GM12878 (cell line): ENCODE results near the gene AMOTL1. TPM values are rescaled to one million over a fixed set of nuclear protein-coding genes. Genes with fewer than 3 reads are reported as not detected.

ENCODE experiments used
- ATAC-seq: fragments of 200-7000 bp; cut with Tn5 transposase; 3 replicates; pipeline ENCODE4 v1.9.1; 2020; ENCODE audit warnings: mild to moderate bottlenecking, moderate library complexity
- BruUV-seq: library from RNA; stranded (reverse); fragments of 400-500 nt; replicated peaks from 2 replicates; lab custom pipeline; 2021; lab: Mats Ljungman, UMichigan
- CTCF ChIA-PET: fragments of 300-600 bp; sonication (Branson Sonifier 250); formaldehyde crosslinking; extraction: SDS; loops from one replicate; lab custom pipeline; 2021; ENCODE audit warnings: inconsistent platforms; lab: Yijun Ruan, JAX
- POLR2A ChIA-PET: fragments of 350-600 bp; formaldehyde crosslinking; extraction: SDS; loops from one replicate; lab custom pipeline; 2021; ENCODE audit warnings: inconsistent platforms; lab: Charles Lee
- RAD21 ChIA-PET: fragments of 300-600 bp; sonication (Branson Sonifier 250); formaldehyde crosslinking; loops from one replicate; lab custom pipeline; 2023; ENCODE audit warnings: antibody characterized with exemption; ENCODE audit not compliant: unreplicated experiment; lab: Charles Lee
- SMC1A ChIA-PET: fragments of 300-600 bp; sonication (Branson Sonifier 250); formaldehyde crosslinking; loops from one replicate; lab custom pipeline; 2023; ENCODE audit not compliant: unreplicated experiment, uncharacterized antibody; lab: Charles Lee
- DNase-seq: peaks from one replicate; pipeline ENCODE4 v3.0.0-alpha.2; 2011; ENCODE audit warnings: low read depth, low spot score
- FAIRE-seq: peaks from 3 replicates; lab custom pipeline; 2011; peaks lifted over from hg19 to GRCh38; lab: Jason Lieb, UNC
- H2AFZ ChIP-seq: 2 replicates; pipeline ENCODE4 v1.6.0; 2011; ENCODE audit warnings: low read depth, low read length, control low read depth; ENCODE audit not compliant: control insufficient read depth
- H3K27ac ChIP-seq: 2 replicates; pipeline ENCODE4 v1.5.1; 2011; ENCODE audit warnings: control low read depth; ENCODE audit not compliant: control insufficient read depth, insufficient read depth
- H3K27me3 ChIP-seq, 2 experiments: replicated peaks in 1 of 2; 2 replicates each; pipeline versions ENCODE4 v1.6.0 to v1.6.1; 2011; ENCODE audit warnings: low read length in 1 of 2; ENCODE audit not compliant: control insufficient read depth in 2 of 2, insufficient read depth in 2 of 2
- H3K36me3 ChIP-seq, 2 experiments: 2 replicates each; pipeline ENCODE4 v1.5.1; 2011; ENCODE audit warnings: low read length in 1 of 2; ENCODE audit not compliant: control insufficient read depth in 2 of 2, insufficient read depth in 2 of 2
- H3K4me1 ChIP-seq: 2 replicates; pipeline ENCODE4 v1.6.1; 2011; ENCODE audit warnings: mild to moderate bottlenecking, low read length, moderate library complexity, mixed read lengths; ENCODE audit not compliant: control insufficient read depth, insufficient read depth
- H3K4me2 ChIP-seq: 2 replicates; pipeline ENCODE4 v1.6.0; 2011; ENCODE audit warnings: control low read depth; ENCODE audit not compliant: control insufficient read depth, insufficient read depth
- H3K4me3 ChIP-seq: fragments of 200-600 bp; sonication (generic); 2 replicates; pipeline ENCODE4 v1.5.1; 2016
- H3K79me2 ChIP-seq: 2 replicates; pipeline ENCODE4 v1.6.0; 2011; ENCODE audit warnings: low read length; ENCODE audit not compliant: control insufficient read depth, insufficient read depth
- H3K9ac ChIP-seq: 2 replicates; pipeline ENCODE4 v1.8.0; 2011; ENCODE audit warnings: low read length, control low read depth, mixed read lengths; ENCODE audit not compliant: control insufficient read depth, insufficient read depth
- H3K9me3 ChIP-seq: replicated peaks from 3 replicates; pipeline ENCODE4 v1.5.1; 2011; ENCODE audit warnings: mild to moderate bottlenecking, low read length; ENCODE audit not compliant: control insufficient read depth, insufficient read depth
- H4K20me1 ChIP-seq: 2 replicates; pipeline ENCODE4 v1.6.0; 2011; ENCODE audit not compliant: control insufficient read depth, insufficient read depth
- CBFB ChIP-seq: IDR thresholded peaks from 2 replicates; pipeline ENCODE4 v1.6.1; 2016; ENCODE audit warnings: antibody characterized with exemption, low read depth
- EZH2 ChIP-seq: IDR thresholded peaks from 2 replicates; pipeline ENCODE4 v1.6.1; 2012; ENCODE audit warnings: low read depth, mild to moderate bottlenecking, control low read depth, inconsistent platforms, low read length, borderline replicate concordance; ENCODE audit not compliant: control insufficient read depth
- HCFC1 ChIP-seq: fragments of 150-350 bp; IDR thresholded peaks from 2 replicates; pipeline ENCODE4 v1.6.1; 2014; ENCODE audit warnings: low read length
- HDAC2 ChIP-seq: fragments of 200-600 bp; sonication (generic); IDR thresholded peaks from 2 replicates; pipeline ENCODE4 v1.6.1; 2017
- NFIC ChIP-seq: IDR thresholded peaks from 2 replicates; pipeline ENCODE4 v1.6.1; 2012; ENCODE audit warnings: low read depth, mild to moderate bottlenecking, inconsistent platforms, low read length, moderate library complexity
- PML ChIP-seq: IDR thresholded peaks from 2 replicates; pipeline ENCODE4 v1.6.1; 2012; ENCODE audit warnings: low read length, inconsistent platforms
- RBBP5 ChIP-seq: fragments of 200-600 bp; sonication (generic); conservative IDR thresholded peaks from 2 replicates; pipeline ENCODE4 v1.6.1; 2016
- WRNIP1 ChIP-seq: IDR thresholded peaks from 2 replicates; pipeline ENCODE4 v1.6.1; 2011; ENCODE audit warnings: low read depth, low read length, improper control_type of control experiment, borderline replicate concordance
- ZBTB11 ChIP-seq: fragments of 450-650 bp; formaldehyde crosslinking; IDR thresholded peaks from 2 replicates; pipeline ENCODE4 v1.5.0; 2022; ENCODE audit warnings: mild to moderate bottlenecking, missing genetic modification characterization
- ZNF24 ChIP-seq: fragments of 450-650 bp; IDR thresholded peaks from 2 replicates; pipeline ENCODE4 v1.6.1; 2017; ENCODE audit warnings: antibody characterized with exemption, mild to moderate bottlenecking
- ZZZ3 ChIP-seq: IDR thresholded peaks from 2 replicates; pipeline ENCODE4 v1.6.1; 2011; ENCODE audit warnings: low read depth; ENCODE audit not compliant: control insufficient read depth, insufficient read length
- WGBS: methylation state at CpG from one replicate; pipeline ENCODE4 v1.1.6; 2016; ENCODE audit warnings: low lambda C conversion rate; ENCODE audit not compliant: insufficient replicate concordance, insufficient coverage; ENCODE audit errors: missing lambda C conversion rate; 5-methylcytosine and 5-hydroxymethylcytosine counted together
- in situ Hi-C: fragments of 300-500 bp; cut with MboI; formaldehyde crosslinking; loops from 9 replicates; pipeline ENCODE4 v1.14.3; 2018; ENCODE audit warnings: mixed read lengths
- intact Hi-C: fragments of 100-400 bp; cut with micrococcal nuclease; formaldehyde crosslinking; loops from one replicate; pipeline ENCODE4 v1.14.2; 2022; ENCODE audit not compliant: unreplicated experiment
- polyA plus RNA-seq, 11 experiments: library from polyadenylated mRNA; depleted of rRNA in 4 of 11; unstranded in 6 of 11; stranded (reverse) in 5 of 11; fragments of >200 nt; fragmentation: Nextera tagmentation in 4 of 11; fragmentation: Illumina TruSeq in 1 of 11; extraction: Ambion mirVana in 4 of 11; extraction: Trizol in 1 of 11; gene quantifications; 1 replicate in 1 of 11; 2 replicates in 10 of 11; pipeline versions ENCODE4 v1.2.1 to v1.2.3, GENCODE V29; 2011 to 2016; ENCODE audit warnings: inconsistent platforms in 2 of 11, missing spikeins in 2 of 11, low read depth in 1 of 11
- total RNA-seq, 4 experiments: library from RNA; depleted of rRNA in 3 of 4; stranded (reverse); fragments of >200 nt in 3 of 4; fragmentation: Illumina TruSeq in 1 of 4; extraction: Trizol in 1 of 4; gene quantifications; 2 replicates each; pipeline versions ENCODE4 v1.2.1 to v1.2.3, GENCODE V29; 2013 to 2021
- TF ChIP-seq, protein P1 (sequence below): IDR thresholded peaks from 2 replicates; pipeline ENCODE4 v1.6.1; 2012; ENCODE audit warnings: low read length, inconsistent platforms
- TF ChIP-seq, protein P2 (sequence below): fragments of 450-650 bp; IDR thresholded peaks from 2 replicates; pipeline ENCODE4 v1.6.1; 2017; ENCODE audit warnings: mild to moderate bottlenecking, low read depth, inconsistent platforms; ENCODE audit not compliant: poor library complexity, severe bottlenecking
- TF ChIP-seq, protein P3 (sequence below): fragments of 450-650 bp; IDR thresholded peaks from 2 replicates; pipeline ENCODE4 v1.6.1; 2017; ENCODE audit warnings: antibody characterized with exemption, mild to moderate bottlenecking, moderate library complexity

AMOTL1 gene
- total and polyA plus RNA-seq, 10 of the 15 experiments (the other 5 are each of a cell fraction or from before 2014, with no cell fraction given), result under 0.01 to 0.41 (median 0.01) TPM; not detected in 7

DNA sequence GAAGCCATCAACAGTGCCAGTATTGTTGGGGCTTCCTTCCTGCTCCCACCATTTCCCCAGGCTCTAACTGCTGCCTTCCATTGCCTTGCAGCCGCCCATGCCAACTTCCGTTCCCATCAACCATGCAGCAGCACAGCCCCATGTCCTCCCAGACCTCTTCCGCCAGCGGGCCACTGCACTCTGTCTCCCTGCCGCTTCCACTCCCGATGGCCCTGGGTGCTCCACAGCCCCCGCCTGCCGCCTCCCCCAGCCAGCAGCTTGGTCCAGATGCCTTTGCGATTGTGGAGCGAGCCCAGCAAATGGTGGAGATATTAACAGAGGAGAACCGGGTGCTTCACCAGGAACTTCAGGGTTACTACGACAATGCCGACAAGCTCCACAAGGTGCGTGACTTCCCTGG is 53.3 kb downstream of the AMOTL1 start (continued):
- TF ChIP-seq, protein P1, sequence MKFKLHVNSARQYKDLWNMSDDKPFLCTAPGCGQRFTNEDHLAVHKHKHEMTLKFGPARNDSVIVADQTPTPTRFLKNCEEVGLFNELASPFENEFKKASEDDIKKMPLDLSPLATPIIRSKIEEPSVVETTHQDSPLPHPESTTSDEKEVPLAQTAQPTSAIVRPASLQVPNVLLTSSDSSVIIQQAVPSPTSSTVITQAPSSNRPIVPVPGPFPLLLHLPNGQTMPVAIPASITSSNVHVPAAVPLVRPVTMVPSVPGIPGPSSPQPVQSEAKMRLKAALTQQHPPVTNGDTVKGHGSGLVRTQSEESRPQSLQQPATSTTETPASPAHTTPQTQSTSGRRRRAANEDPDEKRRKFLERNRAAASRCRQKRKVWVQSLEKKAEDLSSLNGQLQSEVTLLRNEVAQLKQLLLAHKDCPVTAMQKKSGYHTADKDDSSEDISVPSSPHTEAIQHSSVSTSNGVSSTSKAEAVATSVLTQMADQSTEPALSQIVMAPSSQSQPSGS, result no peak
- no peak for TF ChIP-seq HCFC1
- TF ChIP-seq, all 136 proteins: peak for 0

DNA sequence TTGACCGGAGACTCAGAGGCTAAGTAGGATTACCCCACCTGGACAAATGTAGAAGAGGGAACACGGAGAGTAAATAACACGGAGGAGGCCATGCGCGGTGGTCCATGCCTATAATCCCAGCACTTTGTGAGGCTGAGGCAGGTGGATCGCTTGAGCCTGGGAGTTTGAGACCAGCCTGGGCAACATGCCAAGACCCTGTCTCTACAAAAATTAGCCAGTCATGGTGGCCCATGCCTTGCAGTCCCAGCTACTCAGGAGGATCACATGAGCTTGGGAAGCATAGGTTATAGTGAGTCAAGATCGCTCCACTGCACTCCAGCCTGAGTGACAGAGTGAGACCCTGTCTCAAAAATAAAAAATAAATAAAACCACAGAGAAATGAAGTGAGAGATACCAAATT is 53.9 kb downstream of the AMOTL1 start:
- Histone ChIP-seq H4K20me1 (no peaks in the 10 kb centered on the region), H3K27me3 (no peaks in the 10 kb centered on the region; a peak in 1 of 4 replicates), H3K4me3 (no peak overlapping the region), H3K36me3 (no peaks in the 10 kb centered on the region), H3K4me2 (no peak overlapping the region), H3K79me2 (no peaks in the 10 kb centered on the region), H3K9ac (no peak overlapping the region), H3K4me1 (no peaks in the 10 kb centered on the region), H3K27ac (no peak overlapping the region), H3K9me3 (no peaks in the 10 kb centered on the region), H2AFZ (no peak overlapping the region)
- 56% methylated on average over 7 of the region's 7 CpGs for WGBS
- DNase-seq (no peak), ATAC-seq (no peak), FAIRE-seq (no peak)
- ChIA-PET RAD21 (no interaction called here), SMC1A (interaction anchor here (1.3 kb wide), 1 partner anchor 27 kb away, joined by 3 read pairs; no protein-coding TSS in a partner anchor), POLR2A (no interaction called here), CTCF (no interaction called here)
- in situ Hi-C loops, result no loop called here
- intact Hi-C loops, result no loop called here
- BruUV-seq, result no TSS peak
- no peak for TF ChIP-seq RBBP5
- TF ChIP-seq, protein P2, sequence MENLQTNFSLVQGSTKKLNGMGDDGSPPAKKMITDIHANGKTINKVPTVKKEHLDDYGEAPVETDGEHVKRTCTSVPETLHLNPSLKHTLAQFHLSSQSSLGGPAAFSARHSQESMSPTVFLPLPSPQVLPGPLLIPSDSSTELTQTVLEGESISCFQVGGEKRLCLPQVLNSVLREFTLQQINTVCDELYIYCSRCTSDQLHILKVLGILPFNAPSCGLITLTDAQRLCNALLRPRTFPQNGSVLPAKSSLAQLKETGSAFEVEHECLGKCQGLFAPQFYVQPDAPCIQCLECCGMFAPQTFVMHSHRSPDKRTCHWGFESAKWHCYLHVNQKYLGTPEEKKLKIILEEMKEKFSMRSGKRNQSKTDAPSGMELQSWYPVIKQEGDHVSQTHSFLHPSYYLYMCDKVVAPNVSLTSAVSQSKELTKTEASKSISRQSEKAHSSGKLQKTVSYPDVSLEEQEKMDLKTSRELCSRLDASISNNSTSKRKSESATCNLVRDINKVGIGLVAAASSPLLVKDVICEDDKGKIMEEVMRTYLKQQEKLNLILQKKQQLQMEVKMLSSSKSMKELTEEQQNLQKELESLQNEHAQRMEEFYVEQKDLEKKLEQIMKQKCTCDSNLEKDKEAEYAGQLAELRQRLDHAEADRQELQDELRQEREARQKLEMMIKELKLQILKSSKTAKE, result no peak
- TF ChIP-seq NFIC, result no peak
- TF ChIP-seq PML, result no peak
- no peak for TF ChIP-seq EZH2
- TF ChIP-seq WRNIP1, result no peak
- TF ChIP-seq HDAC2, result no peak
- no peak for TF ChIP-seq ZZZ3
- TF ChIP-seq CBFB, result no peak
- no peak for TF ChIP-seq ZNF24
- TF ChIP-seq ZBTB11 (CRISPR knock-in tag), result no peak
- TF ChIP-seq, protein P3, sequence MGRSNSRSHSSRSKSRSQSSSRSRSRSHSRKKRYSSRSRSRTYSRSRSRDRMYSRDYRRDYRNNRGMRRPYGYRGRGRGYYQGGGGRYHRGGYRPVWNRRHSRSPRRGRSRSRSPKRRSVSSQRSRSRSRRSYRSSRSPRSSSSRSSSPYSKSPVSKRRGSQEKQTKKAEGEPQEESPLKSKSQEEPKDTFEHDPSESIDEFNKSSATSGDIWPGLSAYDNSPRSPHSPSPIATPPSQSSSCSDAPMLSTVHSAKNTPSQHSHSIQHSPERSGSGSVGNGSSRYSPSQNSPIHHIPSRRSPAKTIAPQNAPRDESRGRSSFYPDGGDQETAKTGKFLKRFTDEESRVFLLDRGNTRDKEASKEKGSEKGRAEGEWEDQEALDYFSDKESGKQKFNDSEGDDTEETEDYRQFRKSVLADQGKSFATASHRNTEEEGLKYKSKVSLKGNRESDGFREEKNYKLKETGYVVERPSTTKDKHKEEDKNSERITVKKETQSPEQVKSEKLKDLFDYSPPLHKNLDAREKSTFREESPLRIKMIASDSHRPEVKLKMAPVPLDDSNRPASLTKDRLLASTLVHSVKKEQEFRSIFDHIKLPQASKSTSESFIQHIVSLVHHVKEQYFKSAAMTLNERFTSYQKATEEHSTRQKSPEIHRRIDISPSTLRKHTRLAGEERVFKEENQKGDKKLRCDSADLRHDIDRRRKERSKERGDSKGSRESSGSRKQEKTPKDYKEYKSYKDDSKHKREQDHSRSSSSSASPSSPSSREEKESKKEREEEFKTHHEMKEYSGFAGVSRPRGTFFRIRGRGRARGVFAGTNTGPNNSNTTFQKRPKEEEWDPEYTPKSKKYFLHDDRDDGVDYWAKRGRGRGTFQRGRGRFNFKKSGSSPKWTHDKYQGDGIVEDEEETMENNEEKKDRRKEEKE, result no peak
